Suprapubic skin (tissue), 4 donors: ENCODE measurements around the gene SMAP1. TPM values are rescaled to one million over a fixed set of nuclear protein-coding genes. Genes with fewer than 3 reads are reported as not detected.

Experiments
- DNase-seq, 2 donors: peaks; one replicate each; pipeline ENCODE4 v3.0.0-alpha.2; 2019; ENCODE audit warnings: low spot score in 2 of 2
- H3K27ac ChIP-seq: fragments of 200-600 bp; sonication (generic); one replicate; pipeline ENCODE4 v1.5.1; 2019
- H3K27me3 ChIP-seq: fragments of 200-600 bp; sonication (generic); one replicate; pipeline ENCODE4 v1.5.1; 2019
- H3K36me3 ChIP-seq: fragments of 200-600 bp; sonication (generic); one replicate; pipeline ENCODE4 v1.5.1; 2019
- H3K4me1 ChIP-seq: fragments of 200-600 bp; sonication (generic); one replicate; pipeline ENCODE4 v1.5.1; 2019
- H3K4me3 ChIP-seq: fragments of 200-600 bp; sonication (generic); one replicate; pipeline ENCODE4 v1.5.1; 2019; ENCODE audit warnings: mild to moderate bottlenecking
- H3K9me3 ChIP-seq: fragments of 200-600 bp; sonication (generic); one replicate; pipeline ENCODE4 v1.5.1; 2019
- EP300 ChIP-seq: sonication (generic); formaldehyde crosslinking; IDR thresholded peaks from one replicate; pipeline ENCODE4 v1.6.1; 2017; ENCODE audit warnings: antibody characterized with exemption
- POLR2A ChIP-seq, 2 donors: fragments of 450-650 bp; IDR thresholded peaks; one replicate each; pipeline ENCODE4 v1.6.1; 2017; ENCODE audit warnings: antibody characterized with exemption in 2 of 2, mild to moderate bottlenecking in 2 of 2, moderate library complexity in 2 of 2
- POLR2AphosphoS5 ChIP-seq, 3 donors: sonication (generic); formaldehyde crosslinking; IDR thresholded peaks; one replicate each; pipeline ENCODE4 v1.6.1; 2017; ENCODE audit warnings: antibody characterized with exemption in 3 of 3
- WGBS: methylation state at CpG from one replicate; pipeline ENCODE4 v1.1.5; 2018; 5-methylcytosine and 5-hydroxymethylcytosine counted together
- total RNA-seq, 4 donors: library from RNA; depleted of rRNA; stranded (reverse); fragments of >200 nt; gene quantifications; one replicate each; pipeline ENCODE4 v1.1.0, GENCODE V29; 2016
- TF ChIP-seq, protein P1 (sequence below), 2 donors: fragments of 200-600 bp in 1 of 2; fragments of 450-650 bp in 1 of 2; sonication (generic) in 1 of 2; IDR thresholded peaks; one replicate each; pipeline ENCODE4 v1.5.1; 2016 to 2019; ENCODE audit warnings: antibody characterized with exemption in 2 of 2, mild to moderate bottlenecking in 1 of 2, moderate library complexity in 1 of 2

The SMAP1 gene
- total RNA-seq, 4 donors from 2014 or later = 28.8 to 39.1 (median 30.8) TPM

DNA sequence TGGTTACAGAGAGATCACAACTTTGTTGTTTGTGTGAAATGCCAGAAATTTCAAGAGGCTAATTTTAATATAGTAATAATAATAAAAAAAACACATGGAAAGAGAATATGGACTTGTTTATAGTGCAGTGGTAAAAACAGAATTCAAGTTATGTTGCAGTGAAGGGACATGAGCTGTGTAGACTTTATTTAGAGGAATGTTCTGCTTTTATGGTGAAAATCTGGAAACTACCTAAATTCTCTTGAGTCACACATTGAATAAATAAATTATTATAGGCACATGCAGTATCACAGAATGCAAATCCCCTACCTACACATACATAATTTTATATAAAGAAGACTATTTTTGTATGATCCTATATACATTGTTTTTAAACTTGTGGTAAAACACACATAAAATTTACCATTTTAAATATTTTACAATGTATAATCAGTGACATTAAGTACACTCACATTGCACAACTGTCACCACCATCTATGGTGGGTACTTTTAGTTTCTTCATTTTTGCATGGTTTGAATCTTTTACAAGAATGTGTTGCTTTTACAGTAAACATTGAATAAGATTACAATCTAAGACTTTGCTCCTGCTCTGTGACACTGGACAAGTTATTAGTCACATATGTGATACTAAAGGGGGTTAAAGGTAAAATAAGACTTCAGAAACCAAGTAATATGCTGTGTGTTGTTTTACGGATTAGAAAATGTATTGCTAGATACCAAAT is 181.8 kb downstream of the SMAP1 start:
- DNase-seq = no peak
- H3K27me3 ChIP-seq = no peaks in the 10 kb centered on the region
- TF ChIP-seq POLR2A (IDR thresholded peaks at IDR 0.05) (no peak), POLR2AphosphoS5 (IDR thresholded peaks at IDR 0.05) (no peak), EP300 (no peak)
- TF ChIP-seq, protein P1, sequence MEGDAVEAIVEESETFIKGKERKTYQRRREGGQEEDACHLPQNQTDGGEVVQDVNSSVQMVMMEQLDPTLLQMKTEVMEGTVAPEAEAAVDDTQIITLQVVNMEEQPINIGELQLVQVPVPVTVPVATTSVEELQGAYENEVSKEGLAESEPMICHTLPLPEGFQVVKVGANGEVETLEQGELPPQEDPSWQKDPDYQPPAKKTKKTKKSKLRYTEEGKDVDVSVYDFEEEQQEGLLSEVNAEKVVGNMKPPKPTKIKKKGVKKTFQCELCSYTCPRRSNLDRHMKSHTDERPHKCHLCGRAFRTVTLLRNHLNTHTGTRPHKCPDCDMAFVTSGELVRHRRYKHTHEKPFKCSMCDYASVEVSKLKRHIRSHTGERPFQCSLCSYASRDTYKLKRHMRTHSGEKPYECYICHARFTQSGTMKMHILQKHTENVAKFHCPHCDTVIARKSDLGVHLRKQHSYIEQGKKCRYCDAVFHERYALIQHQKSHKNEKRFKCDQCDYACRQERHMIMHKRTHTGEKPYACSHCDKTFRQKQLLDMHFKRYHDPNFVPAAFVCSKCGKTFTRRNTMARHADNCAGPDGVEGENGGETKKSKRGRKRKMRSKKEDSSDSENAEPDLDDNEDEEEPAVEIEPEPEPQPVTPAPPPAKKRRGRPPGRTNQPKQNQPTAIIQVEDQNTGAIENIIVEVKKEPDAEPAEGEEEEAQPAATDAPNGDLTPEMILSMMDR (IDR thresholded peaks at IDR 0.05) = no peak
- no peaks in the 10 kb centered on the region for H3K9me3 ChIP-seq
- H3K4me3 ChIP-seq = no peak overlapping the region
- peaks cover 7% of the 10 kb centered on the region for H3K36me3 ChIP-seq
- no peak overlapping the region for H3K27ac ChIP-seq
- H3K4me1 ChIP-seq = no peaks in the 10 kb centered on the region
- 89% methylated on average over 1 of the region's 1 CpG for WGBS

DNA sequence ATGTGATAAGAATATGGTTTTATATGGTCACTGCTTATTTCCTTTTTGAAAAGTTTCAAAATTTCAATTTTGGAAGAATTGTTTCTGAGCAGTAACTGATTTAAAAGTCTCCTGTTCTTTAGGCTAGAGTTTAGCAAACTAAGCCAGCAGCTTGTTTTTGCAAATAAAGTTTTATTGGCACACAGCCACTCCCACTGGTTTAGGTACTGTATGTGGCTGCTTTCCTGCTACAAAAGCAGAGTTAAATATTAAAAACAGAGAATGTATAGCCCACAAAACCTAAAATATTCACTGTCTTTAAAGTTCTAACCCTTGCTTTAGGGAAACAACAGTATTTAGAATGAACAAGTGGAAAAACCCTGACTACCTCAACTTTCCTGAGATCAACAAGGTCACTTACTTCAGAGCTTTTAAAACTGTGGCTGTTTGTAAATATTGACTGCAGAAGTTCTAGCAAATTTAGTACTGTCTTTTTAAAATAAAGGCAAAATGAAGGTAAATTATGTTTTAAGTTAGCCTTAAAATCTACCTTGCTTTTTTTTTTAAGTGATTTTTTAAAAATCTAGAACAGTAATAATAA is 185.1 kb downstream of the SMAP1 start:
- no peak for DNase-seq
- TF ChIP-seq POLR2AphosphoS5 (IDR thresholded peaks at IDR 0.05) (no peak), EP300 (no peak), POLR2A (IDR thresholded peaks at IDR 0.05) (no peak)
- TF ChIP-seq, protein P1 (IDR thresholded peaks at IDR 0.05) = no peak
- Histone ChIP-seq H3K9me3 (no peaks in the 10 kb centered on the region), H3K4me1 (no peaks in the 10 kb centered on the region), H3K27ac (no peak overlapping the region), H3K36me3 (peaks cover 7% of the 10 kb centered on the region), H3K4me3 (no peak overlapping the region), H3K27me3 (no peaks in the 10 kb centered on the region)

DNA sequence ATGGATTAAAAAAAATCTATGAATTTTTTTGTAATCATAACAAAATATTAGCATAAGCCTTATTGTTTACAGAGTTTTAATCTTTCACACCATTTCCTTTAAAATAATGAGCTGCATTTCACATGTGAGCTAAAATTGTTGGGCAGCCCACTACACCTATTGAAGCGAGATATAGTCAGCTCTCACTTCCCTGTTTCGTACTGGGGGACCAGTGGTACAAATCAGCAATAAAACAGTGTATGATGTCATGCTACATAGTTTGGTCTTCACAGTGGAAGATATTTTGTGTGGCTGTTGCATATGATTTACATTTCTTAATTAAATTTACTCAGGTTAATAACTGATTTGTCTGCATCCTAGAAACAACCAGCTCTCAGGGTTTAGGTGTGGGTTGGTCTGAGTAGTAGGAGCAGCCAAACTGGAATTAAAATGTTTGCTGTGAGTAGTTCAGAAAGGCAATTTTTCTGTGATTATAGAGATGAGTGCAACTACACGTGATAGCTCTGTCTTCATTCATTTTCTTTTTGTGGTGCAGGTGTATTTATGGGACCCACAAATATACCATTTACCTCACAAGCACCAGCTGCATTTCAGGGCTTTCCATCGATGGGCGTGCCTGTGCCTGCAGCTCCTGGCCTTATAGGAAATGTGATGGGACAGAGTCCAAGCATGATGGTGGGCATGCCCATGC is 189.8 kb downstream of the SMAP1 start:
- Histone ChIP-seq H3K27me3 (no peaks in the 10 kb centered on the region), H3K36me3 (peaks cover 32% of the 10 kb centered on the region), H3K4me3 (no peak overlapping the region), H3K27ac (no peak overlapping the region), H3K4me1 (no peaks in the 10 kb centered on the region), H3K9me3 (no peaks in the 10 kb centered on the region)
- WGBS = 86% methylated on average over 5 of the region's 5 CpGs
- TF ChIP-seq POLR2AphosphoS5 (IDR thresholded peaks at IDR 0.05) = no peak
- TF ChIP-seq EP300 = no peak
- no peak for TF ChIP-seq POLR2A (IDR thresholded peaks at IDR 0.05)
- TF ChIP-seq, protein P1 (IDR thresholded peaks at IDR 0.05) = no peak
- no peak for DNase-seq

DNA sequence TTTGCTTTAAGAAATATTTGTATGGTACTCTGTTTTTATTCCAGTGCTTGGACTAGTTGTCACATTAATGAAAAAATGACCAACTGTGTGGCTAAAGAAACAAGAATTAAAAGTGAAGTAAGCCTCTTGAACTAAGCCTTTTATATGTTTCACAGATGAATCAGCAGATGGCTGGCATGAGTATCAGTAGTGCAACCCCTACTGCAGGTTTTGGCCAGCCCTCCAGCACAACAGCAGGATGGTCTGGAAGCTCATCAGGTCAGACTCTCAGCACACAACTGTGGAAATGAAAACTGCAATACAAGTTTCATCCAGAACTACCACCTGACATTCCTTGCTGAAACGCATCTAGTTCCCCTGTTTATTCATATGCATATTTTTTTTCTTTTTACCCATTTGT is 192.4 kb downstream of the SMAP1 start:
- Histone ChIP-seq H3K36me3 (peaks cover 27% of the 10 kb centered on the region), H3K4me1 (no peaks in the 10 kb centered on the region), H3K27me3 (no peaks in the 10 kb centered on the region), H3K27ac (no peak overlapping the region), H3K9me3 (no peaks in the 10 kb centered on the region), H3K4me3 (no peak overlapping the region)
- DNase-seq = no peak
- TF ChIP-seq, protein P1 (IDR thresholded peaks at IDR 0.05) = no peak
- TF ChIP-seq EP300 (no peak), POLR2A (IDR thresholded peaks at IDR 0.05) (no peak), POLR2AphosphoS5 (IDR thresholded peaks at IDR 0.05) (no peak)
- 87% methylated on average over 1 of the region's 1 CpG for WGBS

DNA sequence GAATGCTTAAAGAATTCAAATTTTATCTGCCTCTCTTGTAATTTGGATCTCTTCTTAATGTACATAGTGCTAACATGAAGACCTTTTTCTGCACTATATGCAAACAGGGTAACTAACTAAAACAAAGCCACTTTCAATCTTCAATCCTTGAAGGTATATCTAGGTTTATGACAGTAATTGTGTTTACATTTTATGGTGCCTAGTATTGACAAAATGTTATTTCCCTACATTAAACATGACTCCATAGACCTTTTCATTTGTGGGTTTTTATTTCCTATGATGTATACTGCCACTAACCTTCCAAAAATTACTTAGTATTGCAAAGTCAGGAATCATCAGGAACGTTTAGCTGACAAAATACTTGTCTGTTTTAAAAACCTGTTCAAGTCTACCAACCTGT is 193.2 kb downstream of the SMAP1 start:
- no peaks in the 10 kb centered on the region for H3K9me3 ChIP-seq
- H3K27me3 ChIP-seq = no peaks in the 10 kb centered on the region
- TF ChIP-seq POLR2A (IDR thresholded peaks at IDR 0.05) = no peak
- TF ChIP-seq, protein P1 (IDR thresholded peaks at IDR 0.05) = no peak
- TF ChIP-seq POLR2AphosphoS5 (IDR thresholded peaks at IDR 0.05) = no peak
- no peak for TF ChIP-seq EP300
- H3K36me3 ChIP-seq = peaks cover 27% of the 10 kb centered on the region
- no peak overlapping the region for H3K27ac ChIP-seq
- H3K4me3 ChIP-seq = no peak overlapping the region
- 87% methylated on average over 1 of the region's 1 CpG for WGBS
- H3K4me1 ChIP-seq = no peaks in the 10 kb centered on the region
- DNase-seq = no peak
